ENCODE measurements around the gene FAM177A1. TPM values are rescaled to one million over a fixed set of nuclear protein-coding genes. Genes with fewer than 3 reads are reported as not detected.
"Not testable (repeated sequence)": the region's sequence is repeated elsewhere in the genome, so short reads cannot be mapped to it uniquely, and the experiment has no call there.

FAM177A1 gene
- total RNA-seq, 1 donor from 2014 or later: 37.9 TPM

DNA sequence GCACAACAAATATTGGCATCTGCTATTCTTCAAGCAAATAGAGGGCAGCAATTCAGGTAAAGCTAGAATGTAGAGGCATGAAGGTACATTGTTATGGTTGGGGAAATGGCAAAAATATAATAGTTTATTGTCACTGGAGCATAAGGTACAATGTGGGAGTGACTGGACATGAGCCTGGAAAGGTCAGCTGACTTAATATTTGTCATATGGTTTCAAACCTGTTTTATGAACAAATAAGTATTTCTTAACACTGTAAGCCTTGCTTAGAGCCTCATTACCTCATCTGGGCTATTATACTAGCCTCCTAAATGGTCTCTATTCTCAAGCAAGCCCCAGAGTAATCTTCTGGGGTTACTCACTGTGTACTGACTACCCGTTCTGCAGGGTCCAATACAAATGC is 33.7 kb downstream of the FAM177A1 start:
- no peaks in the 10 kb centered on the region for H3K4me1 Mint-ChIP-seq
- peaks cover 35% of the 10 kb centered on the region for H3K36me3 Mint-ChIP-seq (ENCODE audit: low read depth)
- no peaks in the 10 kb centered on the region for H3K27me3 Mint-ChIP-seq
- no peak for DNase-seq
- no peak overlapping the region for H3K4me3 Mint-ChIP-seq
- intact Hi-C loops (cut with micrococcal nuclease): no loop called here
- H3K27ac Mint-ChIP-seq: no peak overlapping the region
- H3K9me3 Mint-ChIP-seq: no peaks in the 10 kb centered on the region

DNA sequence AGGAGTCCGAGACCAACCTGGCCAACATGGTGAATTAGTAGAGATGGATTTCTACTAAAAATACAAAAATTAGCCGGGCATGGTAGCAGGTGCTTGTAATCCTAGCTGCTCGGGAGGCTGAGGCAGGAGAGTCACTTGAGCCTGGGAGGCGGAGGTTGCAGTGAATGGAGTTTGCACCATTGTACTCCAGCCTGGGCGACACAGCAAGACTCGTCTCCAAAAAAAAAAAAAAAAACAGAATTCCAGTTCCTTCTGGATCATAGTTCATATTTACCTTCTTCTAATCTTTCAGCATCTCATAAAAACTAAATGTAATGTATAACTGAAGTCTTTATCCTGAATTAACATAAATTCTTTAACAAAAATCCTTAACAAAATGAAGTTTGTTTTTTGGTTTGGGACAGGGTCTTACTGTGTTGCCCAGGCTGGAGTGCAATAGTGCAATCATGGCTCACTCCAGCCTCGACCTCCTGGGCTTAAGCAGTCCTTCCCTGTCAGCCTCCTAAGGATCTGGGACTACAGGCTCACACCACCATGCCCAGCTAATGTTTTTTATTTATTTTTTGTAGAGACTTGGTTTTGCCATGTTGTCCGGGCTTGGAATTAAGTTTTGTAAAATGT is 37.6 kb downstream of the FAM177A1 start:
- no peaks in the 10 kb centered on the region for H3K27me3 Mint-ChIP-seq
- H3K27ac Mint-ChIP-seq: no peak overlapping the region
- H3K4me1 Mint-ChIP-seq: no peaks in the 10 kb centered on the region
- DNase-seq: no peak
- no peak overlapping the region for H3K4me3 Mint-ChIP-seq
- peaks cover 42% of the 10 kb centered on the region for H3K36me3 Mint-ChIP-seq (ENCODE audit: low read depth)
- intact Hi-C loops (cut with micrococcal nuclease): no loop called here
- no peaks in the 10 kb centered on the region for H3K9me3 Mint-ChIP-seq

DNA sequence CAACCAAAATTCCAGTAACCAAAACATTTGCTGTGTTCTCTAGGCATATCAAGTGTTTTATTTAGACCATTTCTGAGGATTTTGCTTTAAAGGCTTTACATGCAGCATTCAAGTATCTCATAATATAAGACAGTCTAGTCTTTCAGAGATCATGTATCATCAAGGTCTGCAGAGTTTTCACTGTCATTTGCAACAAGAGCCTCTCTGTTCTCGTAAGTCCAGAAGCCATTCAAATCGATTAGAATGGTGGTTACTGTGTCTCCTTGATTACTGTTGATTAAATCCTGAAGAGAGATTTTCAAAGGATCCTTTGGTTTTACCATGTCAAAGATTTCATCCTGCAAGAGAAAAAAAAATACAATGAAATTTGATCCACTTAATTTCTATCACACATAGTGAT is 39.4 kb downstream of the FAM177A1 start:
- no peaks in the 10 kb centered on the region for H3K27me3 Mint-ChIP-seq
- peaks cover 43% of the 10 kb centered on the region for H3K36me3 Mint-ChIP-seq (ENCODE audit: low read depth)
- no peak for DNase-seq
- H3K4me3 Mint-ChIP-seq: no peak overlapping the region
- peak overlapping the region; percentile 15 for H3K27ac Mint-ChIP-seq
- H3K4me1 Mint-ChIP-seq: no peaks in the 10 kb centered on the region
- intact Hi-C loops (cut with micrococcal nuclease): no loop called here
- no peaks in the 10 kb centered on the region for H3K9me3 Mint-ChIP-seq

DNA sequence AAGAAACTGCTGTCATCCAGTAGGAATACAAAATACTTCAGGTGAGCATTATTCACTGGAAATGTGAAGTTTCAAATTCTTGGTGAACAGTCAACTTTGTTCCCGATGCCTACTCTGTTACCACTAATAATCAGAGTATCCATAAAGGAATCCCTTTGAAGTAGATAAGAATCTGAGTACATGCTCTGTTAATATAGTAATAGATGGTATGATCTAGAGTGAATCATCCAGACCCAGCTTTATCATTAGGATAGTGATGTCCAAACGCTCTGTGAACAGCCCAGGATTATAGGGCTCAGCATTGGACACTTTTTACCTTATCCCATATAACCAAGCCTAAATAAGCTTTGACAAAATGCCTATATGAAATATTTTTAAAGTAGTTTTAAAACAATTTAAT is 42.4 kb downstream of the FAM177A1 start:
- Mint-ChIP-seq H3K27ac (peak overlapping the region; percentile 5), H3K4me1 (no peaks in the 10 kb centered on the region), H3K36me3 (ENCODE audit: low read depth) (peaks cover 50% of the 10 kb centered on the region), H3K4me3 (no peak overlapping the region), H3K27me3 (no peaks in the 10 kb centered on the region), H3K9me3 (no peaks in the 10 kb centered on the region)
- DNase-seq: no peak
- intact Hi-C loops (cut with micrococcal nuclease): no loop called here

DNA sequence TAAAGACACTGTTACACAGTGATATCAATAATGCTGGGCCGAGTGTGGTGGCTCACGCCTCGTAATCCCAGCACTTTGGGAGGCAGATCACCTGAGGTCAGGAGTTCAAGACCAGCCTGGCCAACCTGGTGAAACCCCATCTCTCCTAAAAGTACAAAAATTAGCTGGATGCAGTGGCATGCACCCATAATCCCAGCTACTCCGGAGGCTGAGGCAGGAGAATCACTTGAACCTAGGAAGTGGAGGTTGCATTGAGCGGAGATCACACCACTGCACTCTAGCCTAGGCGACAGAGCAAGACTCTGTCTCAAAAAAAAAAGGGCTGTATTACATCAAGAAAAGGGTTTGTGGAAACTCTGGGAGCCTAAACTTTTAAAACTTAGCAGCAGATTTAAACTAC is 48.6 kb downstream of the FAM177A1 start:
- H3K27me3 Mint-ChIP-seq; H3K27ac Mint-ChIP-seq; H3K9me3 Mint-ChIP-seq; H3K4me1 Mint-ChIP-seq; H3K4me3 Mint-ChIP-seq; intact Hi-C loops (cut with micrococcal nuclease); DNase-seq: not testable (repeated sequence)
- peaks cover 54% of the 10 kb centered on the region for H3K36me3 Mint-ChIP-seq (ENCODE audit: low read depth)

DNA sequence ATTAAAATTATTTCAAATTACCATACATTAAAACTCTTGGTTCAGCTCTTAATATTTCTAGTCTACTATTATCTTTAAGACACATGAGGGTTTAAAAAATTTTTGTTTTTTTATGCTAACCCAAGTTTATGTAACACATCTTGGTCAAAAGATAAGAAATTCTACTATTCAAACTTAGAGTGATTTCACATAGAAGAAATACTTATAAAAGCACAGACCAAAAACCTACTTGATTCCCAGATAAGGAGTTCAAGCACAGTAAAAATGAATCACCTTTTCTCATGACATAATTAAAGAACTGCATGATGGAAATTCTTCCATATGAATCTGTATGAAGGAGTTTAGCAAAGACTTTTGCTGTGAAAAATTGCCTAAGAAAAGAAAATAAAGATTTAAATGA is 61.8 kb downstream of the FAM177A1 start:
- Mint-ChIP-seq H3K9me3 (no peaks in the 10 kb centered on the region), H3K27ac (no peak overlapping the region), H3K4me1 (peaks cover 4% of the 10 kb centered on the region), H3K4me3 (no peak overlapping the region), H3K36me3 (ENCODE audit: low read depth) (peaks cover 60% of the 10 kb centered on the region), H3K27me3 (no peaks in the 10 kb centered on the region)
- DNase-seq: no peak
- intact Hi-C loops (cut with micrococcal nuclease): no loop called here

DNA sequence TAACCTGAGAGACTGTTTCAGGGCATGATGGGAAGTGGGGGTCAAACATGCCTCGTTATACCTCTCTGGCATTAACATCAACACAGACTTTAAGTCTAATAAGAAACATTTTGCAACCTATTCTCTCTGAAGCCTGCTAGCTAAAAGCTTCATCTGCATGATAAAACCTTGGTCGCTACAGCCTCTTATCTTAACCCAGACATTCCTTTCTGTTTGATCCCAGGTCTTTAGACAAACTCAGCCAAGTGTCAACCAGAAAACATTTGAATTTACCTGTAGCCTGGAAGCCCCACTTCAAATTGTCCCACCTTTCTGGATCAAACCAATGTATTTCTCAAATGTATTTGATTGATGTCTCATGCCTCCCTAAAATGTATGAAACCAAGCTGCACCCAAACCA is 66.6 kb downstream of the FAM177A1 start:
- peaks cover 71% of the 10 kb centered on the region for H3K36me3 Mint-ChIP-seq (ENCODE audit: low read depth)
- no peak for DNase-seq
- peaks cover 14% of the 10 kb centered on the region for H3K4me1 Mint-ChIP-seq
- H3K9me3 Mint-ChIP-seq: no peaks in the 10 kb centered on the region
- no peak overlapping the region for H3K4me3 Mint-ChIP-seq
- H3K27me3 Mint-ChIP-seq: no peaks in the 10 kb centered on the region
- intact Hi-C loops (cut with micrococcal nuclease): no loop called here
- no peak overlapping the region for H3K27ac Mint-ChIP-seq

DNA sequence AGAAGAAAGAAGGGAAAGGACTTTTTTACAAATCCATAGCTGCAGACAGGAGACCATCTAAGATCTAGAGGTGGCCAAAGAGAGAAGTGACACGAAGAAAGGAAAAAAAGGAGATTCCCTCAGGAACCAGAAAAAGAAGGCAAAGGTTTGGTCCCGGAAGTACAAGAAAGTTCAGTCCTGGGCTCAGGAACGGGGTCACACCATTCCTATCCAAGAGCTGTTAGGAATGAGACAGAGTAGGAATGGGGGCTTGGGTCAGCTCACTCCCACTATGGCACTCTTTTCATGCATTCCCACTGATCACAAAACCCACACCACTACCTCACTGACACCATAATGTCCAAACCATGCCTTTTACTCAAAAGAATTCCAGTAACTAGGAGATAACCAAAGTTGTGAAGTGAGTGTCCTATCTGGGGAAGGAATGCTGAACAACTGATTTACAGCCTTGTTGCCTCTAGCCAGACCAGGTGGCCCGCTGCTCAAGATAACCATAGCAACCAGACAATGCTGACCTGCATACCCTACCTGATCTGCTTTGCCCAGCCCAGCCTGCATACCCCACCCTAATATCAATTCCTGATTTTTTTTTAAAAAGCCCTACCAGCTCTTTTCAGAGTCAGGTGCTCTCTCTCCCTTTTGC is 67.4 kb downstream of the FAM177A1 start:
- DNase-seq: no peak
- H3K27me3 Mint-ChIP-seq: no peaks in the 10 kb centered on the region
- H3K4me1 Mint-ChIP-seq: peaks cover 19% of the 10 kb centered on the region
- no peak overlapping the region for H3K4me3 Mint-ChIP-seq
- intact Hi-C loops (cut with micrococcal nuclease): no loop called here
- peaks cover 68% of the 10 kb centered on the region for H3K36me3 Mint-ChIP-seq (ENCODE audit: low read depth)
- H3K9me3 Mint-ChIP-seq: no peaks in the 10 kb centered on the region
- H3K27ac Mint-ChIP-seq: no peak overlapping the region

DNA sequence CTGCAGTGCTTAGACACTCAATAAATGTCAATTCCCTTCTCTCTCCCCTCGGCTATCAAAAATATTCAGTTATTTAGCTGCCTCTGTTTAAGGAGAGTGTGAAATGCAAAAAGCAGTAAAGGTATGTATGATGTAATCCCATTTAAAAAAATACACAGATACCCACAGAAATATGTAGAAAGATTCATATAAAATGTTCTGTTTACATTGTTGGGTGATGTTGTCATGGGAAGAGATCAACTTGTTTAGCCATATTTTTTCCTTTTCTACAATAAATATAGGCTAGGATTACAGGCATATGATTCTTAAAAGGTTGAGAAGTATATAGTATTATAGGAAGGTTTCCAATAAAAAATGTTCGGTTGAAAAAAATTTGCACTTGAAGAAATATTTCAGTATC is 68.0 kb downstream of the FAM177A1 start:
- Mint-ChIP-seq H3K27ac (no peak overlapping the region), H3K4me3 (no peak overlapping the region)
- intact Hi-C loops (cut with micrococcal nuclease): no loop called here

DNA sequence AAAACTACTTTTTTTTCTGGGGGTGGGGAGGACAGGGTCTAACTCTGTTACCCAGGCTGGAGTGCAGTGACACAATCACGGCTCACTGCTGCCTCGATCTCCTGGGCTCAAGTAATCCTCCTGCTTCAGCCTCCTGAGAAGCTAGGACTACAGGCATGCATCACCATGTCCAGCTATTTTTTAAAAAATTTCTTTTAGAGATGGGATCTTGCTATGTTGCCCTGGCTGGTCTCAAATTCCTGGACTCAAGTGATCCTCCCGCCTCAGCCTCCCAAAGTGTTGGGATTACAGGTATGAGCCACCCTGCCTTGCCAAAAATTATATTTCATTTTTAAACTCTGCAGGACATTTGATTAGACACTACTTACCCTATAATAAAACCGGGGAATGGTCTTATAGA is 70.2 kb downstream of the FAM177A1 start:
- peaks cover 66% of the 10 kb centered on the region for H3K36me3 Mint-ChIP-seq (ENCODE audit: low read depth)
- H3K27ac Mint-ChIP-seq: no peak overlapping the region
- peaks cover 30% of the 10 kb centered on the region for H3K4me1 Mint-ChIP-seq
- H3K9me3 Mint-ChIP-seq: no peaks in the 10 kb centered on the region
- H3K27me3 Mint-ChIP-seq: no peaks in the 10 kb centered on the region
- no peak overlapping the region for H3K4me3 Mint-ChIP-seq
- intact Hi-C loops (cut with micrococcal nuclease): no loop called here
- DNase-seq: no peak

More for the DNA sequence above, 68.0 kb downstream of the FAM177A1 start:
- Mint-ChIP-seq H3K36me3 (ENCODE audit: low read depth) (peaks cover 72% of the 10 kb centered on the region), H3K4me1 (peaks cover 21% of the 10 kb centered on the region), H3K27me3 (no peaks in the 10 kb centered on the region), H3K9me3 (no peaks in the 10 kb centered on the region)
- no peak for DNase-seq

DNA sequence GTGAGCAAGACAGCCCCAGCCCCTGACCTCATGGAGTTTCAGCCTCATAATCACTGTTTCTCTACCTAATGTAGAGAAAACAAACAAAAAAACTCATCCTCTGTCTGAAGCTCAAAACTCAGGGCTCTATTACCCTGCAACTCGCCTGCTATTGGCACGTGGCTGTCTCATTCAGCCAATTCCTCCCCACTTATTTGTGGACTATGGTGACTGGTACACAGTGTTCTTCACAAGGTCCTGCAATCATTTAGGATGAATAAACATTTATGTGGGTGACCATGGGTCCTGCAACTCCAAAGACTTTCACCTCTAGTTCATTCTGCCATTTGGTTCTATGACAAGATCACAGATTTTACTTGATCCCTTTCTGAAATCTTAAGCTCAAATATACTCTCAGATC is 71.0 kb downstream of the FAM177A1 start:
- peaks cover 60% of the 10 kb centered on the region for H3K36me3 Mint-ChIP-seq (ENCODE audit: low read depth)

DNA sequence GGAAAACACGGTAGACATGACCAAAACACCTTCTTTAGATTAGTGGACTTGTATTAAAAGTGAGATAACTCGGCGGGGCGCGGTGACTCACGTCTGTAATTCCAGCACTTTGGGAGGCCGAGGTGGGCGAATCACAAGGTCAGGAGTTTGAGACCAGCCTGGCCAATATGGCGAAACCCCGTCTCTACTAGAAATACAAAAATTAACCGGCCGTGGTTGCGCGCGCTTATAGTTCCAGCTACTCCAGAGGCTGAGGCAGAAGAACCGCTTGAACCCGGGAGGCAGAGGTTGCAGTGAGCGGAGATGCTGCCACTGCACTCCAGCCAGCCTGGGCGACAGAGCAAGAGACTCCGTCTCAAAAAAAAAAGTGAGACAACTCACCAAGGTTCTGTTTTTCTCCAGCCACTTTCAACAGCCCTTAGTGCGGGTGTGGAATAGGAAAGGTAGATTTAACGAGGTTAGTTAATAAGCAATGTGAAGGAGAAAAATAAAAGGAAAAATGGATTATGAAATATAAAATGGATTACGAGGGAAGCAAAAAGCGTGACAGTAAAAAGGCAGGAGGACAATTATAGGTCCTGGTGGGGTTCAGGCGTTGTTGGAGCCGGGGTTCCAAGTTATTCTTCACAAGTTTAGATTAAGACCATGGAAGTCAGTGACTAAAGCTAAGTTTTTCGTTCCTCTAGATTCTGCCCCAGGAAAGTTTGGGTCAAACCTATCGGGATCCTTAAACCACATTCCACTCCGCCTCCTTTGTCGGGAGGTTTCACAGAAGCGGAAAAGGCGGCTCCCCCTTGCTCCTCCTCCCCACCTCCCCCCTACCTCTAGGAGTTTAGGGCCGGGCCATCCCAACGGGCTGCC is 75.2 kb downstream of the FAM177A1 start:
- Mint-ChIP-seq H3K9me3 (no peaks in the 10 kb centered on the region), H3K27ac (peak overlapping the region; percentile 100), H3K4me1 (peaks cover 58% of the 10 kb centered on the region), H3K4me3 (peak overlapping the region; percentile 82), H3K27me3 (no peaks in the 10 kb centered on the region), H3K36me3 (ENCODE audit: low read depth) (peaks cover 41% of the 10 kb centered on the region)
- intact Hi-C loops (cut with micrococcal nuclease): loop anchor here (10.0 kb wide), 1 partner anchor 704 kb away; the partner anchor contains the start of gene BRMS1L
- peak; percentile 70 for DNase-seq

More for the DNA sequence above, 71.0 kb downstream of the FAM177A1 start:
- Mint-ChIP-seq H3K9me3 (no peaks in the 10 kb centered on the region), H3K4me3 (no peak overlapping the region), H3K27ac (peak overlapping the region; percentile 12), H3K4me1 (peaks cover 34% of the 10 kb centered on the region), H3K27me3 (no peaks in the 10 kb centered on the region)
- intact Hi-C loops (cut with micrococcal nuclease): no loop called here
- no peak for DNase-seq

DNA sequence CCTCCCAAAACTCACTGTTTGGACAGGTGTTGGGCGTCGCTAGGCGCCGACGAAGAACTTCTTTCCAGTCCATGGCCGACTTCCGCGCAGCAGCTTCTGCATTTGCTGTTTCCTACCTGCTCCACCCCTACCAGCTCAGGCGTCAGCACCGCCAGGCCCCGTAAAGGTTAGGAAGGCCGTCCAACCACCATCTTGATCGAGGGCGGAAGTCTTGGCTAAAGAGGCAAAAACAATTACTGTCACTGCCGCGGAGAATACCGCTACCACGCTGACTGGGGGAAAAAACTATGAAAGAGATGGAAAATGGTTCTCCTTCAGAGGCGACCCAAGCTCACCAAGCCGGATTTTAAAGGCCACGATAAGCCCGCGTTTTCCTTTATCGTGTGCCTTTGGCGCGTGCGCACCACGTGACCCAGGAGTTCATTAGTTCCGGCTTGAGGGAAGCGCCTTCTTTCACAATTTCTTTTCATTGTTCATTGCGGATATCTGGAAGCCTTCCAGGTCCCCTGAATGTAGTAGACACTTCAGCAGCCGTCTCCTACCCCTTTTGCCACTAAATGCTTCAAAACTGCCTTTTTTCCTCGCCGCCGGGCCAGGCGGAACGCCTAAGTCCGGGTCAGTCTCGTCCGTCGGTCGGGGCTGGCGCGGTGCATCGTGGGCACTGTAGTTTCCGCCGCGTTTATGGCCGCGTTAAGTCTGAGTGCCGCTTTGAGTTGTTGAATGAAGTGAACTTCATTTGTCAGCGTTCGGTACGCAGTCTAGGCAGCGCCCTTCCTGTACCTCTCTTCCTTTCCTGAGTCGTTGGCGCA is 76.0 kb downstream of the FAM177A1 start, which contains the start of the genes PPP2R3C and PRORP:
TSS of gene PPP2R3C (minus strand) at position 104 of the 809 bp plus-strand sequence. CDS start at position 73, 31 bp downstream.
TSS of gene PRORP (plus strand) at position 666 of the 809 bp plus-strand sequence. CDS start 694 bp downstream, outside the sequence.
- Mint-ChIP-seq H3K36me3 (ENCODE audit: low read depth) (peaks cover 36% of the 10 kb centered on the region), H3K9me3 (no peaks in the 10 kb centered on the region), H3K4me3 (peak within 1 kb of the TSS; percentile 82), H3K27me3 (no peaks in the 10 kb centered on the region), H3K4me1 (peaks cover 56% of the 10 kb centered on the region), H3K27ac (peak within 1 kb of the TSS; percentile 100)
- intact Hi-C loops (cut with micrococcal nuclease): loop anchor here (1.0 to 10.0 kb wide), 7 partner anchors 76 to 703 kb away; partner anchors contain the start of genes BRMS1L, FAM177A1, NFKBIA and PSMA6
- peak; percentile 97 for DNase-seq

Data from activated CD4-positive, alpha-beta T cell treated with anti-CD3 and anti-CD28 coated beads, Interleukin-2, amount 10 ng/mL, durations not matched to agents 24 days and 14 days (primary cell).